Islet precursor cell (in vitro differentiated cells): ENCODE data around the gene DOCK7.
"Not testable (repeated sequence)": the region's sequence is repeated elsewhere in the genome, so short reads cannot be mapped to it uniquely, and the experiment has no call there.

Source experiments
- DNase-seq: peaks from one replicate; pipeline ENCODE4 v3.0.0-alpha.2; 2018

The DOCK7 gene

DNA sequence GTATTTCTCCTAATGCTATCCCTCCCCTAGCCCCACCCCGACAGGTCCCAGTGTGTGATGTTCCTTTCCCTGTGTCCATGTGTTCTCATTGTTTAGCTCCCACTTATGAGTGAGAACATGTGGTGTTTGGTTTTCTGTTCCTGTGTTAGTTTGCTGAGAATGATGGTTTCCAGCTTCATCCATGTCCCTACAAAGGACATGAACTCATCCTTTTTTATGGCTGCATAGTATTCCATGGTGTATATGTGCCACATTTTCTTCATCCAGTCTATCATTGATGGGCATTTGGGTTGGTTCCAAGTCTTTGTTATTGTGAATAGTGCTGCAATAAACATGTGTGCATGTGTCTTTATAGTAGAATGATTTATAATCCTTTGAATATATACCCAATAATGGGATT, 77.6 kb downstream of the DOCK7 start:
- not testable (repeated sequence) for DNase-seq

- no peak for DNase-seq
These were observed 79.3 kb downstream of the DOCK7 start for GRCh38 chr1:62608905-62609304.

DNA sequence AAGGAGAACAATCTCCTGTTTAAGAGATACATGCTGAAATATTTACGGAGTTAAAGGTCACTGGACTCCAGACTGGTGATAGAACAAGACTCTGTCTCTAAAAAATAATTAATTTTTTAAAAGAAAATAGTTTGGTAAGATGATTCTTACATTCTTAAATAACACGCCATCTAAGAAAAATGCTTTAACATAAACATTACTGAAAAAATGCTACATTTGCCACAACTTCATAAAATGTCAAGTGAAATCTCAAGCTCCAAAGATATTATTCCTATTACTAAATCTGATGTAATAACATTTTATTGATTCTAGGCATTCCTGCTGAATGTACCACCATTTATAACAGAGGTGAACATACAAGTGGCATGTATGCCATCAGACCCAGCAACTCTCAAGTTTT, 86.7 kb downstream of the DOCK7 start:
- DNase-seq, result no peak

GRCh38 chr1:62599044-62599443, 89.1 kb downstream of the DOCK7 start:
- no peak for DNase-seq

- no peak for DNase-seq
These were observed 90.9 kb downstream of the DOCK7 start, which contains the start of gene ANGPTL3 for GRCh38 chr1:62597281-62597680. Gene ANGPTL3 (plus strand): TSS chr1:62597520. CDS start chr1:62597567, 47 bp downstream.

- no peak for DNase-seq
These were observed 92.5 kb downstream of the DOCK7 start for GRCh38 chr1:62595647-62596046.

GRCh38 chr1:62593825-62594394, 94.3 kb downstream of the DOCK7 start:
- DNase-seq, result no peak

DNA sequence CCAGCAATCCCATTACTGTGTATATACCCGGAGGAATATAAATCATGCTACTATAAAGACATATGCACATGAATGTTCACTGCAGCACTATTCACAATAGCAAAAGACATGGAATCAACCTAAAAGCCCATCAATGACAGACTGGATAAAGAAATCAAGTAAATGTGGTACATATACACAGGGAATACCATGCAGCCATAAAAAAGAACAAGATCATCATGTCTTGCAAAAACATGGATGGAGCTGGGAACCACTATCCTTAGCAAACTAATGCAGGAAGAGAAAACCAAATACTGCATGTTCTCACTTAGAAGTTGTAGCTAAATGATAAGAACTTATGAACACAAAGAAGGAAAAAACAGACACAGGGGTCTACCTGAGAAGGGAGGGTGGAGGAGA, 97.2 kb downstream of the DOCK7 start:
- no peak for DNase-seq

DNA sequence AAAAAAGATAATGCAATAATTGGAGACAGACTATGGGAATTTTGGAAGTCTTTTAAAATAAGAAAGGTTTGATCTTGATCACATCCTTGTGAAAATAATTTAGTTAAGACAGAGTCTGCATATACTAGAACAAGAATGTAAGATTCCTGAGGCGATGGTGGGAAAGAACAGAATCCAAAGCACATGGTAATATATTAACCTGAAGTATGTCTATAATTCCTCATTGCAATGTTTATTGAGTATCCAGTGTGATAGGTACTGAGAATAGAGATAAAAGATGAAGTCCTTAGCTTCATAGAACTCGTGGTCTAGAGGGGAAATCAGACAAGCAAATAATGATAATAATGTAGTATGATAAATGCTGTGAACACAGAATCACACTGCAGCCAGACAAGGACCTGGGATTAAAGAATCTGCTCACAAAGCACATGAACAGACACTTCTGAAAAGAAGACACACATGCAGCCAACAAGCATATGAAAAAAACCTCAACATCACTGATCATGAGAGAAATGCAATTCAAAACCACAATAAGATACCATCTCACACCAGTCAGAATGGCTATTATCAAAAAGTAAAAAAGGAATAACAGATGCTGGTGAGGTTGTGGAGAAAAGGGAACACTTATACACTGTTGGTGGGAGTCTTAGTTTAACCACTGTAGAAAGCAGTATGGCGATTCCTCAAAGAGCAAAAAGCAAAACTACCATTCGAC, 97.8 kb downstream of the DOCK7 start:
- DNase-seq, result no peak

DNA sequence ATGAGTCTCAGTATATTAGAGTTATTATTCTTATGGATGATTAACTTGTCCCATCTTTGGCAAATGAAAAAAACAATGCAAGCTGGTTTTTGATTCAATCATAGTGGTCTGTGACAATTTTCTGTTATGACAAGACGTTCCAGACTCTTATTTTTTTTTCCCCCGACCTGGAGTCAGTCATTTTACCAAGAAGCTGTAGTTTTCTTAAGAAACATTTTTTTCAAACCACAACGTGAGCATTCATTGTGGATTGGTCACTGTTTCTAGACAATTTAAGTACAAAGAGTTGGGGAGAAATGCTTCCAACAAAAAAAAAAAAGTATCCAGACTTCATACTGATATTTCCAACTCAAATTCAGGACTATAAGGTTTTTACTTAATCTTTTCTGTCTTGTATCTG, 98.9 kb downstream of the DOCK7 start:
- DNase-seq, result no peak

- no peak for DNase-seq
These were observed 100.2 kb downstream of the DOCK7 start for GRCh38 chr1:62588000-62588399.

- no peak for DNase-seq
These were observed 102.6 kb downstream of the DOCK7 start for GRCh38 chr1:62585469-62586155.

DNA sequence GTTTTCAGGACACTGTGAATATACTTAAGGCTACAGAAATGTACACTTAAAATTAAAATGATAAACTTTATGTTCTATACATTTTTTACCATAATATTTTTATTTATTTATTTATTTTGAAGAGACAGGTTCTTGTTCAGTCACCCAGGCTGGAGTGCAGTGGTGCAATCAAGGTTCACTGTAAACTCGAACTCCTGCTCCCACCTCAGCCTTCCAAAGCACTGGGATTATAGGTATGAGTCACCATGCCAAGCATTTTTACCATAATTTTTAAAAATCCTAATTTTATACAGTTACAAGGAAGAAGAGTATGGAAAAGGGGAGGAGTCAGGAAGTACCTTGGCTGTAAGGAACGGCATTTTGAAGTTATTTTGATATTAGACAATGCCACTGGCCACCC, 114.5 kb downstream of the DOCK7 start:
- DNase-seq, result no peak

GRCh38 chr1:62572476-62572875, 115.7 kb downstream of the DOCK7 start:
- DNase-seq, result no peak

DNA sequence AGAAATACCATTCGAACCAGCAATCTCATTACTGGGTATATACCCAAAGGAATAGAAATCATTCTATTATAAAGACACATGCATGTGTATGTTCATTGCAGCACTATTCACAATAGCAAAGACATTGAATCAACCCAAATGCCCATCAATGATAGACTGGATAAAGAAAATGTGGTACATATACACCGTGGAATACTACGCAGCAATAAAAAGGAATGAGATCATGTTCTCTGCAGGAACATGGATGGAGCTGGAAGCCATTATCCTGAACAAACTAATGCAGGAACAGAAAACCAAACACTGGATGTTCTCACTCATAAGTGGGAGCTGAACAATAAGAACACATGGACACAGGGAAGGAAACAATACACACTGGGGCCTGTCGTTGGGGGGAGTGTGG, 116.7 kb downstream of the DOCK7 start:
- DNase-seq, result not testable (repeated sequence)

GRCh38 chr1:62567926-62568325, 120.3 kb downstream of the DOCK7 start:
- DNase-seq, result not testable (repeated sequence)

- DNase-seq, result not testable (repeated sequence)
These were observed 121.0 kb downstream of the DOCK7 start for GRCh38 chr1:62567182-62567581.

GRCh38 chr1:62561306-62561705, 126.9 kb downstream of the DOCK7 start:
- DNase-seq, result no peak

- no peak for DNase-seq
These were observed 143.6 kb downstream of the DOCK7 start for GRCh38 chr1:62544570-62544969.

DNA sequence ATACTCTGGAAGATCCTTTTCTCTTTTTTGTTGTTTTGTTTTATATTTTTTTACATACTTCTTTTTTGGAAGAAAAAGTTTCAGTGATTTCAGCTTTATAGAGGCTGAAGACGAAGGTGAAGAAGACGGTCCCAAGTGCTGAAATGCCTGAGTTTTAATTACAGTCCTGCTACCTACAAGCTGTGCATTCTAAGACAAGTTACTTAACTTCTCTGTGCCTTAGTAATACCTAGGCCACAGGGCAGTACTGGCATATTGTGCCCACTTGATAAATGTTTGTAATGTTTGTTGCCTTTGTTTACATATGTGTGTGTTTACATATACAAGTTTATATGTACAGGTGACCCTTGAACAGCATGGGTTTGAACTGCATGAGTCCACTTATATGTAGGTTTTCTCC, 147.1 kb downstream of the DOCK7 start:
- no peak for DNase-seq

GRCh38 chr1:62539028-62539447, 149.1 kb downstream of the DOCK7 start:
- no peak for DNase-seq

GRCh38 chr1:62536865-62537264, 151.3 kb downstream of the DOCK7 start:
- DNase-seq, result no peak

- peak; percentile 83 for DNase-seq
These were observed 157.6 kb downstream of the DOCK7 start for GRCh38 chr1:62530516-62531154.

- no peak for DNase-seq
These were observed 159.0 kb downstream of the DOCK7 start for GRCh38 chr1:62529227-62529626.
